SKM-1 (cell line): ENCODE results near the gene DICER1.

ENCODE experiments used
- DNase-seq: peaks from one replicate; lab custom pipeline; 2025; ENCODE audit not compliant: unreplicated experiment; lab: John Stamatoyannopoulos, UW

The DICER1 gene

GRCh38 chr14:95043732-95044462 is 113.4 kb downstream of the DICER1 start:
- DNase-seq, result no peak

- no peak for DNase-seq
Observed at GRCh38 chr14:95043314-95043713, 114.0 kb downstream of the DICER1 start.

GRCh38 chr14:95041477-95042020 is 115.8 kb downstream of the DICER1 start:
- no peak for DNase-seq

- DNase-seq, result no peak
Observed at GRCh38 chr14:95040708-95041476, 116.4 kb downstream of the DICER1 start.

GRCh38 chr14:95039993-95040348 is 117.4 kb downstream of the DICER1 start:
- DNase-seq, result no peak

GRCh38 chr14:95039259-95039992 is 117.9 kb downstream of the DICER1 start:
- no peak for DNase-seq

- no peak for DNase-seq
Observed at GRCh38 chr14:95038521-95039250, 118.6 kb downstream of the DICER1 start.

GRCh38 chr14:95037273-95037672 is 120.1 kb downstream of the DICER1 start:
- no peak for DNase-seq
